DND-41 (cell line): ENCODE measurements around the gene TTLL4.

ENCODE experiments used
- CTCF ChIP-seq: IDR thresholded peaks from 2 replicates; pipeline ENCODE4 v1.5.1; 2012; ENCODE audit warnings: borderline replicate concordance, low read length, moderate library complexity, mild to moderate bottlenecking; ENCODE audit not compliant: poor library complexity, severe bottlenecking; ENCODE audit errors: extremely low read depth
- EZH2 ChIP-seq: IDR thresholded peaks from 3 replicates; pipeline ENCODE4 v1.6.1; 2012; ENCODE audit warnings: borderline replicate concordance, low read depth, mild to moderate bottlenecking, moderate library complexity, low read length, inconsistent platforms; ENCODE audit not compliant: severe bottlenecking

GRCh38 chr2:218746470-218746795 lies 35.8 kb downstream of the TTLL4 start:
- TF ChIP-seq CTCF: no peak
- no peak for TF ChIP-seq EZH2
